ENCODE results near the gene ANKRD40.
"Not testable (repeated sequence)": the region's sequence is repeated elsewhere in the genome, so short reads cannot be mapped to it uniquely, and the experiment has no call there.

The ANKRD40 gene, protein sequence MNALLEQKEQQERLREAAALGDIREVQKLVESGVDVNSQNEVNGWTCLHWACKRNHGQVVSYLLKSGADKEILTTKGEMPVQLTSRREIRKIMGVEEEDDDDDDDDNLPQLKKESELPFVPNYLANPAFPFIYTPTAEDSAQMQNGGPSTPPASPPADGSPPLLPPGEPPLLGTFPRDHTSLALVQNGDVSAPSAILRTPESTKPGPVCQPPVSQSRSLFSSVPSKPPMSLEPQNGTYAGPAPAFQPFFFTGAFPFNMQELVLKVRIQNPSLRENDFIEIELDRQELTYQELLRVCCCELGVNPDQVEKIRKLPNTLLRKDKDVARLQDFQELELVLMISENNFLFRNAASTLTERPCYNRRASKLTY

GRCh38 chr17:50707289-50708049, at the start of gene ANKRD40:
Gene ANKRD40 (minus strand): TSS chr17:50707914. CDS start chr17:50707654, 260 bp downstream.
- peak; percentile 80 to 82 for DNase-seq (ENCODE audit: extremely low read depth in 1 of 2, low read depth in 1 of 2)

DNA sequence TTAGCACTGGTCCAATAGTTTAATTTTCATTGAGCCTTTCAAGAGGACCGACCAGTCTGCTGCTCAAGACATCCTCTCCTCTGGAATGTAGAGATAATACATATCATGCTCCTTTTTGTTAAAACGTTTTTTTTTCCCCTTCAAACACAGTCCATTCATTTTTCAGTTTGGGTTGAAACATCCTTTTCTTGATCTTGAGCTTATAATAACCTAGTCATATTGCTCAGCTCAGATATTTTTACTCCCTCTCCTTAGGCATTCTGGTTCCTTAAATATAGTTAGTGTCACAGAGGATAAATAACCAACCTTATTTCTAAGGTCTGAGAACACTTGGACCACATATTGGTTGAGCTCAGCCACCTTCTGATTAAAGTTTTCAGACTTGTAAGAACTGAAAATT, 46.8 kb upstream of the ANKRD40 start:
- DNase-seq (ENCODE audit: extremely low read depth in 1 of 2, low read depth in 1 of 2): no peak

DNA sequence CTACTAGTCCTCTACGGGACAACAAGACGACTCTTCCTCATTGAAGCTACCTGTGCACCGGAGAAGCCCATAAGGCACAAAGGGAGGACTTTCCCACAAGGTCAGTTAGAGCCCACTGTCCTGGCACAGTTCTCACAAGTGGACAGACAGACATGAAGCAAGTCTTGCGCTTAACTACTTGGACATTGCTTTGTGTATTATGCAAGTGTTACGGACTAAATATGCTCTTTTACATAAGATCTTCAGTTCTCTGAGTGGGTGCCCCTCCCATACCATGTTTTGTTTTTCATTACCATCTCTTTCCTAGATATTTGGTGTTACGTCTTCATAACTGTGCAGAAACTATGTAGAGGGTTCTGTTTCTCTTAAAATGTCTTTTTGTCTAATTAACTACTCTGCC, 41.5 kb upstream of the ANKRD40 start:
- no peak for DNase-seq (ENCODE audit: extremely low read depth in 1 of 2, low read depth in 1 of 2)

- DNase-seq (ENCODE audit: extremely low read depth in 1 of 2, low read depth in 1 of 2): no peak
These were observed 37.9 kb upstream of the ANKRD40 start for GRCh38 chr17:50745631-50746030.

GRCh38 chr17:50739098-50739497, 31.4 kb upstream of the ANKRD40 start:
- no peak for DNase-seq (ENCODE audit: extremely low read depth in 1 of 2, low read depth in 1 of 2)

- DNase-seq (ENCODE audit: extremely low read depth in 1 of 2, low read depth in 1 of 2): no peak
These were observed 29.5 kb upstream of the ANKRD40 start for GRCh38 chr17:50737118-50737698.

- DNase-seq (ENCODE audit: extremely low read depth in 1 of 2, low read depth in 1 of 2): no peak
These were observed 27.6 kb upstream of the ANKRD40 start for GRCh38 chr17:50735287-50735686.

DNA sequence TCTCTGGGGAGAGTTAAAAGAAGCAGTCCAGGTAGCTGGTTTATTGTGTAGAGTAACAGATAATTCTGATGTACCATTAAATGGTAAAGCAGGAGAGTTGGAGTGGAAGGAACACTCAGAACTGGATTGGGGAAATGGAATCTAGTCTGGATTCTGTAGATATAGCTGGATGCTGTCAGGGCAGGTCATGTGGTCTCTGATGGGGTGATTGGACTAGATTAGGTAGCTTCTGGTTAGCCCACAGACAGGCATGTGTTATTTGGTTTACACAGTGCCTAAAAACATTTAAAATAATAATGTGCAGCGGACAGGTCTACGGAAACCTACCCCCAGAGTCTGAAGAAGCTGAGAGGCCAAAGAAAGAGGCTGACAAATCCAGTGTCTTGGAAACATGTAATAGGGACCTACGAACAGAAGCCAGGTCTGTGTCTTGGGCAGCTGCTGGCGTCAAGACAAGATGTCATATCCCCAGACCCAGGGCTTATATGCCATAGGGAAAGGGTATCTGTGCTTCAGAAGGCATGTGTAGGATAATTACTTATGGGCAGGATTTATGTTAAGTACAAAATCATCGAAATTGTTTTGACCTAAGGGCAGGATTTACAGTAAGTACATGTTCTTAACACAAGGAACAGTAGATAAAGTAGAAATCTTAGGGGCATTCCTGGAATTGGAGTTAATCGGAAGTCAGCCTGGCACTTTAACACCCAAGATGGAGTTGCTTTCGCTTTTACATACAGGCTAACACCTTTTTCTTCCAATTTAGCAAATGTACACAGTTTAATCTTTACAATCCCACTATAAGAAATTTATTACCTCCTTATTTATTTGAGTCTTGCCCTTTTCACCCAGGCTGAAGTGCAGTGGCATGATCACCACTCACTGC, 24.1 kb upstream of the ANKRD40 start:
- DNase-seq (ENCODE audit: extremely low read depth in 1 of 2, low read depth in 1 of 2): no peak

GRCh38 chr17:50728881-50729765, 21.4 kb upstream of the ANKRD40 start:
- no peak for DNase-seq (ENCODE audit: extremely low read depth in 1 of 2, low read depth in 1 of 2)

DNA sequence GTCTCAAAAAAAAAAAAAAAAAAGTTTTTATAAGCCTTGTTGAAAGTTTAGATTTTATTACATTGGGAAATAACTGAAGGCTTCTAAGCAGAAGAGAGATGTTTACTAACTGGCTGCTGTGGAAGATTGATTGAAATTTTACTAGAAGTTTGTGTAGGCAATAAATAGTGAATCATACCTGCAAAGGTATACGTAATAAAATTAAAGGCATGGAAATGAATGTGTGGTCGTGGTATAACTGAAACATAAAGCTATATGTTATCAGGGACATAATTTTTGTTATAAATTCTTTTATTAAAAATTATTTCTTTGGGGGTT, 20.4 kb upstream of the ANKRD40 start:
- DNase-seq (ENCODE audit: extremely low read depth in 1 of 2, low read depth in 1 of 2): no peak

DNA sequence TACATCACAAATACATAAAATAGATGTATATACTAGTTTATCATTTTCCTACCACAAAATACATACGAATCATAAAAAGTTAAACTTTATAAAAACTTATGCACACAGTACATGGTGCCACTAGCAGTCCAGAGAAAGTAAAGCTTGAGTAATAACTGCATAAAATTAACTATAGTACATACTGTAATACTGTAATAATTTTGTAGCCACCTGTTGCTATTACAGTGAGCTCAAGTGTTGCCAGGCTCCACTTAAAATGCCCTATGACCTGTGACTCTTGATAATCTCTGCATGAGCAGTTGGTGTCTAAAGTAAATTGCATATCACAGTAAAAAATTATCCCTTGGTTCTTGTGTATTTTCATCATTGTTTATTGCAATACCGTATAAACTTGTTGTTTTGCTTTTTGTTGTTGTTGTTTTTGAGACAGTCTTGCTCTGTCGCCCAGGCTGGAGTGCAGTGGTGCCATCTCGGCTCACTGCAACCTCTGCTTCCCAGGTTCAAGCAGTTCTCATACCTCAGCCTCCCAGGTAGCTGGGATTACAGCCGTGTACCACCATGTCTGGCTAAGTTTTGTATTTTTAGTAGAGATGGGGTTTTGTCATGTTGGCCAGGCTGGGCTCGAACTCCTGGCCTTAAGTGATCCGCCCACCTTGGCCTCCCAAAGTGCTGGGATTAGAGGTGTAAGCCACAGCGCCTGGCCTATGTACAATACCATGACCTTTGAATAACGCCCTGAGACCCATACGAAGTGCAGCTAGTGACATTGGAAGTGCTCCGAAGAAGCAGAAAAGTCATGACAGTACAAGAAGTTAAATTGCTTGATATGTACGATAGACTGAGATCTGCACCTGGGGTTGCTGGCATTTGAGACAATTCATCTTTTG, 18.3 kb upstream of the ANKRD40 start:
- no peak for DNase-seq (ENCODE audit: extremely low read depth in 1 of 2, low read depth in 1 of 2)

DNA sequence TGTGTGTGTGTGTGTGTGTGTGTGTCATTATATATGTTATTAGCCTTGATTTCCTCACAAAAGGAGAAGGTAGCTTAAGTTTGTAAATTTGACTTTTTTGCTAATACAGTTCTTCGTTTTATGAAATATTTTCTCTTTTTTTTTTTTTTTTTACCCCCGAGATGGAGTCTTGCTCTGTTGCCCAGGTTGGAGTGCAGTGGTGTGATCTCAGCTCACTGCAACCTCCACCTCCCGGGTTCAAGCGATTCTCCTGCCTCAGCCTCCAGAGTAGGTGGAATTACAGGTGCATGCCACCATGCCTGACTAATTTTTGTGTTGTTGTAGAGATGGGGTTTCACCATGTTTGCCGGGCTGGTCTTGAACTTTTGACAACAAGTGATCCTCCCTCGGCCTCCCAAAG, 16.9 kb upstream of the ANKRD40 start:
- not testable (repeated sequence) for DNase-seq (ENCODE audit: extremely low read depth in 1 of 2, low read depth in 1 of 2)

- no peak for DNase-seq (ENCODE audit: extremely low read depth in 1 of 2, low read depth in 1 of 2)
These were observed 15.0 kb upstream of the ANKRD40 start for GRCh38 chr17:50722746-50723145.

- DNase-seq (ENCODE audit: extremely low read depth in 1 of 2, low read depth in 1 of 2): no peak
These were observed 13.7 kb upstream of the ANKRD40 start for GRCh38 chr17:50721194-50722010.

DNA sequence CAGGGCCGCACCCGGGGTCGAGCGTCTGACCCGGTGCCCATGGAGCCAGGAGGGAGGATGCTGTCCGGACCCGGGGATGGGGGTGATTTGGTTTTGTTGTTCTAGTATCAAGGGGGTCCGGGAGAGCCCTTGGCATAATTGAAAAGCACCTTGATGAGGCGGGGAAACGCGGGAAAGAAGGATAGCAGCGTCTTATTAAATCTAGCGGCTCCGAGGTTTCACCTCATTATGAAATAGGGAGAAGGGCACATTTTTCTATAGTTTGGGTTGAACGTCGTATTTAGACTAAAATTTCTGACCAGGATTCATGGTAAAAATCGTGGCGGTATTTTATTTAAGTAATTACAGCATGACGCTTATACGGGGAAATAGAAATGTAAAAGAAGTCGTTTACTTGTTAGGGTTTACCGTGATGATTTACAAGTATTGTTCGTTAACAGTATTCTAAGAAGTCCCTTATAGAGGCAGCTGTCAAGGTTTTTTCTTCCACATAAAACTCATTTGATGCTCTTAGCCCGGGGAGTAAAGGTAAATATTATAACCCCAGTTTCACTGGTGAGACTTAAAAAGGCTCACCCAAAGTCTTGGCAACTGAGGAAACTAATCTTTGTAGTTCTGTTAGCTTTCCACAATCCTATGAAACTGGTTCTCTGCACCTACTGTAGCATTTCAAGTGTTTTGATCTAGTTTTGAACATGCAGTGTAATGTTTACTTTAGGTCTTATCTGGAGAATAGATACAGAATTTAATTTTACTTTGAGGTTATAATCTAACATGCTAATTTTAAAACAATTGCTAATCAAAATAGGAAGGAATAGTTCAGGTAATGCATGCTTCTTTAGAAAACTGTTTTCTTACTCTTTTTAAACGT, 12.4 kb upstream of the ANKRD40 start:
- no peak for DNase-seq (ENCODE audit: extremely low read depth in 1 of 2, low read depth in 1 of 2)

GRCh38 chr17:50719144-50719923, 11.6 kb upstream of the ANKRD40 start, which contains the start of gene LUC7L3:
Gene LUC7L3 (plus strand): TSS chr17:50719603. CDS start chr17:50719733, 130 bp downstream.
- peak; percentile 69 to 88 for DNase-seq (ENCODE audit: extremely low read depth in 1 of 2, low read depth in 1 of 2)
